ENCODE measurements around the gene YIPF1.

The YIPF1 gene

DNA sequence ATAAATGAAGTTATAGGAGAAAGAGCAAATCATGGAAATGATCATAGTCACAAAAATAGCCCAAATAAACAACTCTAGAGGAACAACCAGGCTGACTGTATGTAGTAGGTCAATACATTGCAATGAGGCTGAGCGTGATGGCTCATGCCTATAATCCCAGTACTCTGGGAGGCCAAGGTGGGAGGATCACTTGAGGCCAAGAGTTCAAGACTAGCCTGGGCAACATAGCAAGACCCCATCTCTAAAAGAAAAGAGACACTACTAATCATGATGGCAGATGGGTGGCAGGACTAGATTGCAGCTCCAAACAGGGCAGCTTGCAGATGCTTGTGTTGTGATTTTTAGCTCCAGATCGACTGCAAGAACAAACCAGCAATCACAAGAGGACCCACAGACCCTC, 79.1 kb downstream of the YIPF1 start:
- H3K27me3 ChIP-seq (ENCODE audit: control insufficient read depth in 1 of 2, insufficient read depth in 2 of 2, low read length in 2 of 2) = no peaks in the 10 kb centered on the region
- H3K4me3 ChIP-seq (ENCODE audit: low read depth in 1 of 2, low read length in 2 of 2) = no peak overlapping the region
- H3K36me3 ChIP-seq (ENCODE audit: insufficient read depth, low read length) = no peaks in the 10 kb centered on the region
- H3K9me3 ChIP-seq (ENCODE audit: low read length) = no peaks in the 10 kb centered on the region
- no peak overlapping the region for H3K9ac ChIP-seq (ENCODE audit: low read length)
- H3K4me1 ChIP-seq (ENCODE audit: insufficient read depth, low read length) = no peaks in the 10 kb centered on the region
- no peak overlapping the region for H3K27ac ChIP-seq (ENCODE audit: low read depth, low read length)

GRCh38 chr1:53810007-53810406, 79.6 kb downstream of the YIPF1 start:
- Histone ChIP-seq H3K36me3 (ENCODE audit: insufficient read depth, low read length) (no peaks in the 10 kb centered on the region), H3K27me3 (ENCODE audit: control insufficient read depth in 1 of 2, insufficient read depth in 2 of 2, low read length in 2 of 2) (no peaks in the 10 kb centered on the region), H3K9ac (ENCODE audit: low read length) (no peak overlapping the region), H3K9me3 (ENCODE audit: low read length) (no peaks in the 10 kb centered on the region), H3K4me3 (ENCODE audit: low read depth in 1 of 2, low read length in 2 of 2) (no peak overlapping the region), H3K4me1 (ENCODE audit: insufficient read depth, low read length) (no peaks in the 10 kb centered on the region), H3K27ac (ENCODE audit: low read depth, low read length) (no peak overlapping the region)

- Histone ChIP-seq H3K9ac (ENCODE audit: low read length) (no peak overlapping the region), H3K4me3 (ENCODE audit: low read depth in 1 of 2, low read length in 2 of 2) (no peak overlapping the region)
Measured at GRCh38 chr1:53807916-53808315, 81.7 kb downstream of the YIPF1 start.

DNA sequence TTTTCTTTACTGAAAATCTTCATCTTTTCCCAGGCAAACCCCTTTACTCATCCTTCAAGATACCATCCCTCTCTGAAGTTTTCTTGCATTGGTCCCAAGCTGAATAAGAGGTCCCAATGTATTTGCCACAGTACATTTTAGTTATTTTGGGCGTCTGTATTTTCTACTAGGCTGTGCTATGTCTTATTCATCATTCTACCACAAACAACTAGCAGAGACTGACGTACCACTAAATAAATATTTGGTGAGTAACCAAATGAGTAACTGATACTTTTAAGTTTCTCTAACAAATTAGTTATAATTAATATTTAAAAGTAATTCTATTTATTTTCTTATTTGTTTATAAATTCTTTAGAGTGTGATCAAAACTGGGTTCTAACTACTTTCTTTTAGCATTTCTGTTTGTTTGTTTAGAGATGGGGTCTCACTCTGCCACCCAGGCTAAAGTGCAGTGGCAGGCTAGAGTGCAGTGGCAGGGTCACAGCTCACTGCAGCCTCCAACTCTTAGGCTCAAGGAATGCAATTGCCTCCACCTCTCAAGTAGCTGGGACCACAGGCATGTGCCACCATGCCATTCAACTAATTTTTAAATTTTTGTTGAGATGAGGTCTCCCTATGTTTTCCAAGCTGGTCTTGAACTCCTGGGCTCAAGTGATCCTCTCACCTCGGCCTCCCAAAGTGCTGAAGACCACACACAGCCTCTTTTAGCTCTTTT, 84.6 kb downstream of the YIPF1 start:
- Histone ChIP-seq H3K9ac (ENCODE audit: low read length) (no peak overlapping the region), H3K9me3 (ENCODE audit: low read length) (no peaks in the 10 kb centered on the region), H3K4me3 (ENCODE audit: low read depth in 1 of 2, low read length in 2 of 2) (no peak overlapping the region), H3K27me3 (ENCODE audit: control insufficient read depth in 1 of 2, insufficient read depth in 2 of 2, low read length in 2 of 2) (no peaks in the 10 kb centered on the region), H3K36me3 (ENCODE audit: insufficient read depth, low read length) (no peaks in the 10 kb centered on the region), H3K27ac (ENCODE audit: low read depth, low read length) (no peak overlapping the region), H3K4me1 (ENCODE audit: insufficient read depth, low read length) (no peaks in the 10 kb centered on the region)

More at GRCh38 chr1:53807916-53808315, 81.7 kb downstream of the YIPF1 start:
- H3K27me3 ChIP-seq (ENCODE audit: control insufficient read depth in 1 of 2, insufficient read depth in 2 of 2, low read length in 2 of 2) = no peaks in the 10 kb centered on the region
- H3K27ac ChIP-seq (ENCODE audit: low read depth, low read length) = no peak overlapping the region
- no peaks in the 10 kb centered on the region for H3K4me1 ChIP-seq (ENCODE audit: insufficient read depth, low read length)
- no peaks in the 10 kb centered on the region for H3K36me3 ChIP-seq (ENCODE audit: insufficient read depth, low read length)
- H3K9me3 ChIP-seq (ENCODE audit: low read length) = no peaks in the 10 kb centered on the region

- Histone ChIP-seq H3K9ac (ENCODE audit: low read length) (no peak overlapping the region), H3K27me3 (ENCODE audit: control insufficient read depth in 1 of 2, insufficient read depth in 2 of 2, low read length in 2 of 2) (no peaks in the 10 kb centered on the region), H3K36me3 (ENCODE audit: insufficient read depth, low read length) (no peaks in the 10 kb centered on the region), H3K9me3 (ENCODE audit: low read length) (no peaks in the 10 kb centered on the region), H3K27ac (ENCODE audit: low read depth, low read length) (no peak overlapping the region), H3K4me3 (ENCODE audit: low read depth in 1 of 2, low read length in 2 of 2) (no peak overlapping the region), H3K4me1 (ENCODE audit: insufficient read depth, low read length) (no peaks in the 10 kb centered on the region)
Measured at GRCh38 chr1:53804181-53804580, 85.4 kb downstream of the YIPF1 start.
